Stimulated activated CD8-positive, alpha-beta memory T cell treated with anti-CD3 and anti-CD28 coated beads, Interleukin-12 subunit alpha, Interleukin-12 subunit beta, amount 100 ng/mL, for 24 hours (primary cell): ENCODE measurements around the gene ACAT2.
A peak's percentile ranks its signal among the peaks of the same experiment; 100 is the strongest.
"Not testable (repeated sequence)": the region's sequence is repeated elsewhere in the genome, so short reads cannot be mapped to it uniquely, and the experiment has no call there.

Source experiments
- DNase-seq: peaks from one replicate; pipeline ENCODE4 v3.0.0-alpha.2; 2020; ENCODE audit errors: extremely low read depth

ACAT2 gene

DNA sequence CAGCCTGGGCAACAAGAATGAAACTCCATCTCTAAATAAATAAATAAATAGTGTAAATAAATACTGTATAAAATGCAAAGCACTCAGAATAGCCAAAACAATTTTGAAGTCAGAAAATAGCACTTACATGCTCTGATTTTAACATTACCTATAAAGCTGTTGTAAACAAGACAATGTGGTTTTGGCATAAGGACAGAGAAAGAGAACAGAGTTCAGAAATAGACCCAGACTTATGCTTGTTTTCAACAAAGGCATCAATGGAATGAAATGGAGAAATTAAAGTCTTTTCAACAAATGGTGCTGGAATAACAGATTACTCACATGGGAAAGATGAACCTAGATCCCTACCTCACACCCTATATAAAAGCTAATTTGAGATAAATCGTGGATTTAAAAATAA, 10.4 kb downstream of the ACAT2 start:
- DNase-seq, result no peak

DNA sequence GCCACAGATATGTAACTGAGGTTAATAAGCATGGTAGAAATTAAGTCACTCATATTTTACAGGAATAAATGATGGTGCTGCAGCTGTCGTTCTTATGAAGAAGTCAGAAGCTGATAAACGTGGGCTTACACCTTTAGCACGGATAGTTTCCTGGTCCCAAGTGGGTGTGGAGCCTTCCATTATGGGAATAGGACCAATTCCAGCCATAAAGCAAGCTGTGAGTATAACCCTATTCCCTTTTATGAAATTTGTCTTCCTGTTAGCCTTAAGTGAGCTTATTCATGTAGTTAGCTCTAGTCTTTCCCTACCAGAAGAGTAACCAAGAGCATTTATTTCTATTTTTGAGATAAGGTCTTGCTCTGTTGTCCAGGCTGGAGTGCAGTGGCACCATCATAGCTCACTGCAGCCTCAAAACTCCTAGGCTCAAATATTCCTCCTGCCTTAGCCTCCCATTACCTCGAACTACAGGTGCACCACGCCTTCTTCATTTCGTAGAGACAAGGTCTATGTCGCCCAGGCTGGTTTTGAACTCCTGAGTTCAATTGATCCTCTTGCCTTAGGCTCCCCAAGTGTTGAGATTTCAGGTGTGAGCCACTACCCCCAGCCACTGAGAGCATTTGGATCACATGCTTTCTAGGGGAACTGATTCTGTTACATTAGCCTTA, 15.5 kb downstream of the ACAT2 start:
- DNase-seq, result no peak

DNA sequence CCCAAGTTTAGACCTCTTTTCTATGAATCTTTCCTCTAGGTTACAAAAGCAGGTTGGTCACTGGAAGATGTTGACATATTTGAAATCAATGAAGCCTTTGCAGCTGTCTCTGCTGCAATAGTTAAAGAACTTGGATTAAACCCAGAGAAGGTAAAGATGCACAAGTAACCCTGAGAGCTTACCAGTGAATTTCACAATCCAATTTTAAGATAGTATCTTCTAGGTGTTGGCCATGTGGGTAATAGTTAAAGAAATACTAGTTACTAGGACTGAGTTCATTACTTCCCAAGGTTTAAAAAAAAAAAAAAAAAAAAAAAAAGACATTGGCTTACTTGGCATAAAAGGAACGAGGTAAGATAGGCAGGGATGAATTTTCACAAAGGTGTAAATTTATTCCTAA, 16.3 kb downstream of the ACAT2 start:
- no peak for DNase-seq

DNA sequence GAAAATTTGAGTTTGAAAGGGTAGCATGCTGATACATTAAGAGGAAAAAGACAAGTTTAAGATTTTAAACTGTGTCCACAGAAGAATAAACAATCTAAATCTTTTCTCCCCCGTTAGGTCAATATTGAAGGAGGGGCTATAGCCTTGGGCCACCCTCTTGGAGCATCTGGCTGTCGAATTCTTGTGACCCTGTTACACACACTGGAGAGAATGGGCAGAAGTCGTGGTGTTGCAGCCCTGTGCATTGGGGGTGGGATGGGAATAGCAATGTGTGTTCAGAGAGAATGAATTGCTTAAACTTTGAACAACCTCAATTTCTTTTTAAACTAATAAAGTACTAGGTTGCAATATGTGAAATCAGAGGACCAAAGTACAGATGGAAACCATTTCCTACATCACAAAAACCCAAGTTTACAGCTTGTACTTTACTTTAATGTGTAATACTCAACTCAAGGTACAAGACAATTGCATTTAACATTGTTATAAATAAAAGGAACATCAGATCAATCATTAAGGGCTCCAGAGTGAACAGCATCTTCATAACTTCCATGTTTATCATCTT, 16.8 kb downstream of the ACAT2 start:
- DNase-seq, result no peak

- DNase-seq, result no peak
These were observed 26.4 kb downstream of the ACAT2 start for GRCh38 chr6:159788276-159788675.

DNA sequence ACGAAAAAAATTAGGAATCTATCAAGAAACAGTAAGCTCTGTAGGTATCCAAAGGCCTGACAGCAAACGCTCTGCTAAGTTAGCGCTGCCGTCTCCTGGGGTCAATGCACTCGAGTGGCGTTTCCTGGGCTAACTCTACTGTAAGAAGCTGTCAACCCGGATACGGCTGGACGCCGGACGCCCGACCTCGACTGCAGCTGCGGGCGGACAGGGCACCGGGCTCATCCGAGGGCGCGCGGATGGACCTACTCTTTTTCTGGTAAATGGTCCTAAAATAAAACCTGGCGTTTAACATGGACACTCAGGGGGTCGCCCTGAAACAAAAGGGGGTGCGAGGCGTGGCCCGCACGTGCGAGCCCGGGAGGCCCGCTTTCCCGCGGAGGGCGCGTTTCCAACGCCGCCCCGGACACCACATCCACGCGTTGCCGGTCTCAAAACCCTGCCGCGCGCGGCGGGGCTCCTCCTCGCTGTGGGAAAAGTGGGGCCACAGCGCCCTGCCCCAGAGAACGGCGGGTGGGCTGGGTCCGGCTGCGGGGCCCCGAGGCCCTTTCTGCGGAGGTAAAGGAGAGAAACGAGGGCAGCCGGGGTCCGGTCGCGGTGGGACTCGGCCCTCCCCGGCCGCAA, 27.0 kb downstream of the ACAT2 start:
- DNase-seq, result peak; percentile 3

DNA sequence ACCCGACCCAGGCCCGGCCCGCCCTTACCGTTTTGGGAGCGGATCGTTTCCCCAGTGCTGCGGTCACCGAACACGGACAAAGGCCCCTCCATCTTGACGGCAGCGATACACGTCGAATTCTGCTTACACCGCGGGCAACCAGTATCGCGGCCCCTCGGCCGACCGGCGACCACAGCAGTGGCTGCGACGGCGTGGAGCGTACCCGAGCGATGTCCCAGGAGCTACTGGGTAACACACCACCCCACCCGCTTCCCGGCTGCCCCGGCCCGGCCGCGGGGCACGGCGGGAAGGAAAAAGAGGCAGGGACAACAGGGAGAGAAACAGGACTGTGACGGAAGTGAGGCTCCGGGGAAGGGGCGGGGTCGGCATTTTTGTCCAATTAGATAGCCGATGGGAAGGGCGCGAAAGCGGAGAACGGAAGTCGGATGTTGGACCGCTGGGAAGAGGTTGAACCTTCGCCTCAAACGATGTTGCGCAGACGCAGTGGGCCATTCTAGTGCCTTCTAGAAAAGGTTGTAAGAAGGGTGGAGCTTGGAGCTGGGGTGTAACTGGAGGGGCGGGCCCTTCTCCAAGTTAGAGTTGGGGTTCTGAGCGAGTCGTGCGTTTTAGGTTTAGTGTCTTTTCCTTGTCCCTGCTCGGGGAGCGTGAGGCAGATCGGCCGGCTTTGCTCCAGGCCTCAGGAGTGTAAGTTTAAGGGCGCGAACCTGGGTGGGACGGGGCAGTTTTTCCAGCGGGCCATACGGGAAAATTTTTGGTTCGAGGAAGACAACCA, 27.7 kb downstream of the ACAT2 start, which contains the start of gene TCP1:
TSS of gene TCP1 (minus strand) at position 226 of the 772 bp plus-strand sequence. CDS start at position 92, 134 bp downstream.
- peak; percentile 98 for DNase-seq

DNA sequence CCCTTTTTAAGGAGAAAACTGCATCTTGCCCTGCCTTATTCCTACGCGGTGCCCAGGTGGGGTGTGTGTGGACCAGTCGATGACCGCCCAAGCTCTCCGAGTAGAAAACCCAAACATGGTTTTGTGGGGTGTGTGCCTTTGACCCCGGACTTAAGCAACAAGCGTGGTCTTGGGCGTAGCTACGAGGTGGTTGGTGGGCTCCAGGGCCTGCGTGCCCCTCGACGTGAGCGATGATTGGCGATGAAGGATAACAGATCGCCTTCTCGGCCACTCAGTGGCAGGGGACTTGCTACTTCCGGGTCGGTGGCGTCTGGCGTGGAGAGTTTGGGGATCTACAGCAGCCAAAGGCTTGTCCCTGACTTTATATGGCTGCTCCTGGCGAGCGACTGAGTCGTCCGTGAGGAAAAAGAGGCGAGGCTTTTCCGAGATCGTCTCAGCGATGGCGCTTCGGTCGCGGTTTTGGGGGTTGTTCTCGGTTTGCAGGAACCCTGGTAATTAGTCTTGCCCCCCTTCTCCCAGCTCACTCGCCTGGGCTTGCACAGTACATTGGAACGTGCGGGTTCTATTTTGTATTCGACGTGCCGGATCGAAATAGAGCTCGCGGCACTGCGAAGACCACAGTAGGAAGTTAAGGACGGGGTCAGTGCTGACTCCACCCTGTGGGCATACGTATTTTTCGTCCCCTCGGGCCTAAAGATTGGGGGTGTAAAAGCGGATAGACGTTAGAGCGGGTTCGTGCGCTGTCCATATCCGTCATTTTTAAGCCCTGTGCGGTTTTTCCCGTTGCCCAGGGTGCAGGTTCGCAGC, 28.5 kb downstream of the ACAT2 start, which contains the start of gene MRPL18:
TSS of gene MRPL18 (plus strand) at position 319 of the 807 bp plus-strand sequence. CDS start at position 440, 121 bp downstream.
- peak; percentile 83 for DNase-seq

GRCh38 chr6:159790956-159791598, 29.2 kb downstream of the ACAT2 start:
- peak; percentile 0 for DNase-seq

DNA sequence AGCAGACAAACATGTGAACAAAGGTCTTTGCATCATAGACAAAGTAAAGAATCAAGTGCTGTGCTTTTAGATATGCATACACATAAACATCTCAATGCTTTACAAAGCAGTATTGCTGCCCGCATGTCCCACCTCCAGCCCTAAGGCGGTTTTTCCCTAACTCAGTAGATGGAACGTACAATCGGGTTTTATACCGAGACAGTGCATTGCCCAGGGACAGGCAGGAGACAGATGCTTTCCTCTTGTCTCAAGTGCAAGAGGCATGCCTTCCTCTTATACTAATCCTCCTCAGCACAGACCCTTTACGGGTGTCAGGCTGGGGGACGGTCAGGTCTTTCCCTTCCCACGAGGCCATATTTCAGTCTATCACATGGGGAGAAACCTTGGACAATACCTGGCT, 33.1 kb downstream of the ACAT2 start:
- DNase-seq, result not testable (repeated sequence)

DNA sequence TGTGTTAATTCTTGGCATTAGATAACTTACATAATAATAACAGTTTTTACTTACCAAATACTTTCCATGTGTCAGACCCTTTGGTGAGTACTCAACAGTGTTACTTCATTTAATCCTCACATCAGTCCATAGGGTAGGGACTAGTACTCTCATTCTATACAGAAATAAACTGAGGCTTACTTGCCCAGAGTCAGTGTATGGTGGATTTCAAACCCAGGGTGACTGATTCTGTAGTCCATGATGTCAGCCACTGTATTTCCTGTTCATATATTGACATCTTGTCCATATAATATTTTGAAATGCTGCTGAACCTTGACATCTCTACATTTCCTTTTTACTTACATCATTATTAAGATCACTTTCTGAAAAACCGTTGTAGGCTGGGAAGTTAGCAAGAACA, 35.7 kb downstream of the ACAT2 start:
- no peak for DNase-seq

DNA sequence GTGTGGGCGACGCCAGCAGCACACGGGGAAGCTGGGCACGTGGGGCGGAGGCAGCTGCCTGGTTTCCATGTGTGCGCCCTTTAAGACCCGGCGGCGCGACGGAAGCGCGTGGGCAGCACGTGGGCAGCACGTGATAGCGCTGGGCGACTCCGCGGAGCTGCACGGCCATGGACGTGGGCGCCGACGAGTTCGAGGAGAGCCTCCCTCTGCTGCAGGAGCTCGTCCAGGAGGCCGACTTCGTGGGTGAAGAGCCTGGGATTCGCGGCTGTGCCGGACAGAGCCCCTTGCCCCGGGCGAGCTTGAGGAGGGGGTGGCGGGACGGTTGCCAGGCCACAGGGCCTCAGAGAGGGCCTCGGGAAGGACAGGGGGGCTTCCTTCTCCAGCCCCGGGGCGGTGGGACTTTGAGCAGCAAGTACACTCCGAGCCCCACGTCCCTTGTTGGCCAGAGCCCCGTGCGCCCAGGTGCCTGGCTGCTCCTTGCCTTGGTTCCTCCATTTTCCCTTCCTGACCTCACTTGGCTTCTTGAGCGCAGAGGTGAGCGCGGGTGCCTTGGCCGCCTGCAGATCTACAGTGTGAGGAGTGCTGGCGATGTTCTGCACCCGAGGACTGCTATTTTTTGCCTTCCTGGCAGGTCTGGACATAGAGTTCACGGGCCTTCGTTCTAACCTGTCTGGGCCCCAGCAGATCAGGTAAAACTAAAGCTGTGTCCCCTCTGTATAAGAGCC, 38.5 kb downstream of the ACAT2 start, which contains the start of gene PNLDC1:
TSS of gene PNLDC1 (plus strand) at position 136 of the 725 bp plus-strand sequence. CDS start at position 168, 32 bp downstream.
- DNase-seq, result no peak

DNA sequence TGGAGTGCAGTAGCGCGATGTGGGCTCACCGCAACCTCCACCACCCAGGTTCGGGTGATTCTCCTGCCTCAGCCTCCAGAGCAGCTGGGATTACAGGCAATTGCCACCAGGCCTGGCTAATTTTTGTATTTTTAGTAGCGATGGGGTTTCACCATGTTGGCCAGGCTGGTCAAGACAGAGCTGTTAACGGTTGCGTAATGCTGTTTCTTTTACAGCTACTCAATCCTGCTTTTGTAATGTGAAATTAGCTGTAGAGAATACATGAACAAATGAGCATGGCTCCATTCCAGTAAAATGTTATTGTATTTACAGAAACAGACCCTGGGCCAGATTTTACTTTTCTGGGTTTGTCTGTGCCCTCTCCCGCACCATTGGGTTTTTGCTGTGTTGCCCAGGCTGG, 40.1 kb downstream of the ACAT2 start:
- no peak for DNase-seq

DNA sequence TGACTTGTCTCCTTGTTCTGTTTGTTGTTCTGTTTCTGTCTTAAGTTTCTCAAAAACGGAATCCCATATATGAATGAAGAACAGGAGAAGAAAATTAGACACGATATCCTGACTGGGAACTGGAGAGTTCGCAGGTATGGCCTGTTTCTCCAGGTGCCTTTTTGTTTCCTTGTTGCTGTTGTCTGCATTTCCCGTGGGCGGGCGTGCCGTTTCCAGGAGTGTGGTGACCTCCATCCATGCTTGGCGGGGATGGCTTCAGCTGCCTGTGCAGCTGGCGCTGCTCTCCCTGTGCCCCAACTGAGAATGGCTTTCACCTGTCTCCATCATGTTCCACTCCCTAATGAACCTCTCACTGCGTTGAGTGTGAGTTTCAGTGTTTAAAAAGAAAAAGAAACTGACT, 42.7 kb downstream of the ACAT2 start:
- DNase-seq, result no peak

- no peak for DNase-seq
These were observed 43.7 kb downstream of the ACAT2 start for GRCh38 chr6:159805440-159806020.

GRCh38 chr6:159806021-159806458, 44.2 kb downstream of the ACAT2 start:
- no peak for DNase-seq

DNA sequence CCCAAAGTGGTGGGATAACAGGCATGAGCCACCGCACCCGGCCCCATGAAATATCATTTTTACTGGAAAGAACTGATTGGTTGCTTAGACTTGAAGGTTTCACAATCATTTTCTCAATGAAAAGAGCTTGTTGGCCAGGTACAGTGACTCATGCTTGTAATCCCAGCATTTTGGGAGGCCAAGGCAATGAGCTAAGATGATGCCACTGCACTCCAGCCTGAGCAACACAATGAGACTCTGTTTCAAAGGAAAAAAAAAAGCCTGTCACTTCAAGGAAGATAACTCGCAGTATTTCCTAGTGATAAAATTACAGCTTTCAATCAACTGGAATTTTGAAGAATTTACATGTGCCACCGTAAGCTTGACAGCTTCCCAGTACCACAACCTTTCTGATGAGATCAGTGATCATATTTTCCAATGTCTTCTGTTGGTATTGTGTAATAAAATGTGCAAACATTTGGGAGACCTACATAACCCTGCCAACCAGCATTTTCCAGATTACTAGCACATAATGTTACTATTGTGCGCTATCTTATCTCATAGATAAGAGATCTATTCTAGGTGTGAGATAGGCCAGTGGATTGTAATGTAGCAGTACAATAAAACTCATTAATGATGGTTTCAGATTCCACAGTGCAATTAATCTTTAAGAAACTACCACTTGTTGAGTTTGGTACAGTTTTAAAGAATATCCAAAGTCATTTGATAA, 45.5 kb downstream of the ACAT2 start:
- DNase-seq, result no peak

DNA sequence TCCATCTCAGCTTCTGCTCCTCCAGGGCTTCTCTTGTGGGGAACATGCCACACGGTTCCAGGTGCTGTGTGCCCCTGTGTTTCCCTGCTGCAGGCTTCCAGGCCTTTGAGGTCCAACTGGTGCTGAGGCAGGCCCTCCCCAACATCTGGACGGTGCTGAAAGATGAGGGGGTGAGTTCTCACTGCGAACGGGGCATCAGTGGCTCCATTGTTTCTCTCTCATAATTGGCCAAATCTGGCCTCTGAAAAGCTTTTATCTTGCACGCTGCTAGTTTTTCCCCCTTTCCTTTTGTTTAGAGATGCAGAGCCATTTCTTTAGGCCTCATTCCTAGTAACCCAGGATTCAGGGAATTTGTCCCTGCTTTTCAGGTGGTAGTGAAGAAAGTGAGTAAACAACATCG, 46.8 kb downstream of the ACAT2 start:
- no peak for DNase-seq

GRCh38 chr6:159809149-159809548, 47.3 kb downstream of the ACAT2 start:
- DNase-seq, result no peak
